SK-N-MC (cell line): ENCODE data around the gene POLD2.

Experiments
- EZH2 ChIP-seq: fragments of 200-600 bp; sonication (generic); IDR thresholded peaks from one replicate; pipeline ENCODE4 v1.6.1; 2017; ENCODE audit warnings: antibody characterized with exemption
- POLR2AphosphoS5 ChIP-seq: IDR thresholded peaks from 2 replicates; pipeline ENCODE4 v1.6.1; 2012; ENCODE audit warnings: mild to moderate bottlenecking, low read depth, low read length, borderline replicate concordance

GRCh38 chr7:44083796-44084195 lies 39.6 kb downstream of the POLD2 start:
- TF ChIP-seq EZH2 (no peak), POLR2AphosphoS5 (no peak)
